Activated CD4-positive, alpha-beta T cell treated with anti-CD3 and anti-CD28 coated beads, Interleukin-2, amount 10 ng/mL, durations not matched to agents 24 days and 14 days (primary cell): ENCODE measurements around the gene COX4I1. TPM values are rescaled to one million over a fixed set of nuclear protein-coding genes. Genes with fewer than 3 reads are reported as not detected.

Experiments
- DNase-seq: peaks from one replicate; pipeline ENCODE4 v3.0.0; 2022
- H3K27ac Mint-ChIP-seq: one replicate; pipeline ENCODE4 v1.8.0; 2022; ENCODE audit warnings: mild to moderate bottlenecking, mixed read lengths
- H3K27me3 Mint-ChIP-seq: one replicate; pipeline ENCODE4 v1.8.0; 2022; ENCODE audit warnings: mixed read lengths
- H3K36me3 Mint-ChIP-seq: one replicate; pipeline ENCODE4 v1.8.0; 2022; ENCODE audit warnings: low read depth, mild to moderate bottlenecking, mixed read lengths
- H3K4me1 Mint-ChIP-seq: one replicate; pipeline ENCODE4 v1.8.0; 2021; ENCODE audit warnings: mixed read lengths
- H3K4me3 Mint-ChIP-seq: one replicate; pipeline ENCODE4 v1.8.0; 2022; ENCODE audit warnings: mild to moderate bottlenecking, moderate library complexity, mixed read lengths
- H3K9me3 Mint-ChIP-seq: one replicate; pipeline ENCODE4 v1.8.0; 2021; ENCODE audit warnings: mixed read lengths
- intact Hi-C: fragments of 100-400 bp; cut with micrococcal nuclease; formaldehyde crosslinking; loops from one replicate; pipeline ENCODE4 v1.15.1; 2023
- total RNA-seq: library from RNA; stranded (reverse); gene quantifications from 2 replicates; pipeline ENCODE4 v1.2.3, GENCODE V29; 2022

Gene COX4I1
- 555 and 569 TPM in 2 replicates for total RNA-seq

DNA sequence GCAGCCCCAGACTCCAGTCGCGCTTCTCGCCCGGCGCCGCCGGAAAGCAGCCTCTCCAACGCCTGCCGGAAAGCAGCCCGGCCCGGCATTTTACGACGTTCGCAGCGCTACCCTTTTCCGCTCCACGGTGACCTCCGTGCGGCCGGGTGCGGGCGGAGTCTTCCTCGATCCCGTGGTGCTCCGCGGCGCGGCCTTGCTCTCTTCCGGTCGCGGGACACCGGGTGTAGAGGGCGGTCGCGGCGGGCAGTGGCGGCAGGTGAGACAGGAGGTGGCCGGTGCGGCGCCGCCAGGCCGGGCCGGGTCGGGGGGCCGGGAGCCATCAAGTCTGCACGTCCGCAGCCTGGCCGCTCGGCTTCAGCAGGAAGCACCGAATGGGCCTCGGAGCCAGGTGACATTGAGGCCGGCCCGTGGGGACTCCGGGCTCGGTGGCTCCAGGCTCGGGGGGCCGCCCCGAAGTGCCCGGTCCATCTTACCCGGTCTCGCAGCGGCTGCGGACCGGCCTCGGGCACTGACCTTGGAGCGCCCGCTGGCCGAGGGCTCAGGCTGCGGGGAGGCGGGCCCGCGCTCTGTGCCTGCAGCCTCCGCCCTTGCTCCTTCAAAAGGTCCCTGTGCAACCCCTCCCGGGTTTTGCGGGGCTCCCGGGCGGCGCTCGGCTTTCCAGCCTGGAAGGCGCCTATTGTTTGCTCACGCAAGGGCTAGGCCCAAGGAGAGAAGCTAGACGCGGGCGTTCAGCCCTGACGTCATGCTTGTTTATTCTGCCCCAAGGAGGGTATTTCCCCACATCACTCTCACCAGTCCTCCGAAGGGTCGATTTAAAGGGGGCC is at the start of gene COX4I1, which contains the start of gene EMC8:
Gene COX4I1 (plus strand): TSS at position 199 of the 824 bp plus-strand sequence. CDS start 1,511 bp downstream, outside the sequence.
Gene EMC8 (minus strand): TSS at position 48 of the 824 bp plus-strand sequence. CDS start 249 bp downstream, outside the sequence.
- DNase-seq = peak; percentile 98
- H3K4me3 Mint-ChIP-seq = peak within 1 kb of the TSS; percentile 92
- H3K27ac Mint-ChIP-seq = peak within 1 kb of the TSS; percentile 97
- peaks cover 58% of the 10 kb centered on the region for H3K36me3 Mint-ChIP-seq
- peaks cover 46% of the 10 kb centered on the region for H3K4me1 Mint-ChIP-seq
- intact Hi-C loops = loop anchor here (2.0 kb wide), 2 partner anchors 111 to 245 kb away; partner anchors contain the start of gene GINS2
- no peaks in the 10 kb centered on the region for H3K9me3 Mint-ChIP-seq
- no peaks in the 10 kb centered on the region for H3K27me3 Mint-ChIP-seq

- Mint-ChIP-seq H3K27ac (no peak overlapping the region), H3K27me3 (peaks cover 37% of the 10 kb centered on the region), H3K4me1 (peaks cover 9% of the 10 kb centered on the region), H3K36me3 (no peaks in the 10 kb centered on the region), H3K4me3 (peak overlapping the region; percentile 79), H3K9me3 (no peaks in the 10 kb centered on the region)
- intact Hi-C loops = no loop called here
- no peak for DNase-seq
These were observed 49.7 kb upstream of the COX4I1 start for GRCh38 chr16:85749771-85750145.

- H3K36me3 Mint-ChIP-seq = no peaks in the 10 kb centered on the region
- no peak for DNase-seq
- intact Hi-C loops = no loop called here
- peak overlapping the region; percentile 79 for H3K4me3 Mint-ChIP-seq
- peaks cover 37% of the 10 kb centered on the region for H3K27me3 Mint-ChIP-seq
- no peak overlapping the region for H3K27ac Mint-ChIP-seq
- peaks cover 9% of the 10 kb centered on the region for H3K4me1 Mint-ChIP-seq
- no peaks in the 10 kb centered on the region for H3K9me3 Mint-ChIP-seq
These were observed 49.2 kb upstream of the COX4I1 start for GRCh38 chr16:85750146-85750826.

DNA sequence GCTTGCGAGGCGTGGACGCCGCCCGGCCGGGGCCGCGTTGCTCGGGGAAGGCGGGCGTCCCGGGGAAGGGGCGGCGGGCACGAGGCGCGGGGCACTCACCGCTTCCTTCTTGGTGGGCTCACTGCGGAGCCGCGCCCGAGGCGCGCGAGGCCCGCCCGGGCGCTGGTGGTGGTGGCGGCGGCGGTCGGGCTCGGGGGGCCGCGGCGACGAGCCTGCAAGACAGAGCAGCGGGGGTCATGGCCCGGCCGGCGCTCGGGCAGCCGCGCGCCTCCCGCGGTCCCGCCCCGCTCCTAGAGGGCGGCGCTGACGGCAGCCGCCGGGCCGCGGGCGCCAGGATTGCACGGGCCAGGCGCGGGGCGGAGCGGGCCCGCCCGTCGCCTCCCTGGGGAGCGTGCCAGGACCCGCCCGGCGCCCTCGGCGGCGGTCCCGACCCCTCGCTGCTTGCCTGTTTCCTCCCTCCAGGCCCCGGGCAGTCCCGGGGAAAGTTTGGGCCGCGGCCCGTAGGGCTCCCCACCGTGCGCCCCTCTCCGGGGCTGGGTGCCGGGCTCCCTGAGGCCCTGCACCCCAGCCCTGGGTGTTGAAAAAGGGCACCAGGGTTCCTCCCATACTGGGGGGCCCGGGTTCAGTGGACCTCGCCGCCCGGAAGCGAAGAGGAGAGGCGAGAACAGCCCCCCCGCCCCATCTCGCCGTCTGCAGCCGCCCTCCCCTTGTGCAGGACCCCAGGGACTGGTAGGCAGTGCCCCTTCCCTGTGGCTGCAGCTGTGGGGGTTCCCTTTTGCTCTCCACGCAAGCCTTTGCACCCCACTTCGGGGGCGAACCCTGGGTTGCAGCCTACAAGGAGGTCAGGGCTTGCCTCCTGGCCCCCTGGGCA is 48.4 kb upstream of the COX4I1 start, which contains the start of gene C16orf74:
Gene C16orf74 (minus strand): TSS at position 270 of the 871 bp plus-strand sequence. CDS start 15,879 bp downstream, outside the sequence.
- intact Hi-C loops = no loop called here
- H3K27me3 Mint-ChIP-seq = peaks cover 34% of the 10 kb centered on the region
- H3K36me3 Mint-ChIP-seq = no peaks in the 10 kb centered on the region
- H3K27ac Mint-ChIP-seq = no peak within 1 kb of the TSS
- peak; percentile 66 for DNase-seq
- H3K4me3 Mint-ChIP-seq = peak within 1 kb of the TSS; percentile 79
- H3K9me3 Mint-ChIP-seq = no peaks in the 10 kb centered on the region
- H3K4me1 Mint-ChIP-seq = peaks cover 9% of the 10 kb centered on the region

GRCh38 chr16:85751698-85752501 is 47.6 kb upstream of the COX4I1 start:
- Mint-ChIP-seq H3K4me3 (no peak overlapping the region), H3K27ac (no peak overlapping the region), H3K9me3 (no peaks in the 10 kb centered on the region), H3K27me3 (peaks cover 34% of the 10 kb centered on the region), H3K36me3 (no peaks in the 10 kb centered on the region), H3K4me1 (peaks cover 9% of the 10 kb centered on the region)
- no peak for DNase-seq
- intact Hi-C loops = no loop called here

GRCh38 chr16:85752511-85753420 is 46.7 kb upstream of the COX4I1 start:
- Mint-ChIP-seq H3K27ac (no peak overlapping the region), H3K36me3 (no peaks in the 10 kb centered on the region), H3K27me3 (peaks cover 32% of the 10 kb centered on the region), H3K4me1 (peaks cover 8% of the 10 kb centered on the region), H3K9me3 (no peaks in the 10 kb centered on the region), H3K4me3 (no peak overlapping the region)
- no peak for DNase-seq
- intact Hi-C loops = no loop called here

- Mint-ChIP-seq H3K27me3 (peaks cover 26% of the 10 kb centered on the region), H3K27ac (no peak overlapping the region), H3K9me3 (no peaks in the 10 kb centered on the region), H3K36me3 (no peaks in the 10 kb centered on the region), H3K4me1 (peaks cover 8% of the 10 kb centered on the region), H3K4me3 (no peak overlapping the region)
- intact Hi-C loops = no loop called here
- DNase-seq = no peak
These were observed 45.9 kb upstream of the COX4I1 start for GRCh38 chr16:85753559-85753958.

DNA sequence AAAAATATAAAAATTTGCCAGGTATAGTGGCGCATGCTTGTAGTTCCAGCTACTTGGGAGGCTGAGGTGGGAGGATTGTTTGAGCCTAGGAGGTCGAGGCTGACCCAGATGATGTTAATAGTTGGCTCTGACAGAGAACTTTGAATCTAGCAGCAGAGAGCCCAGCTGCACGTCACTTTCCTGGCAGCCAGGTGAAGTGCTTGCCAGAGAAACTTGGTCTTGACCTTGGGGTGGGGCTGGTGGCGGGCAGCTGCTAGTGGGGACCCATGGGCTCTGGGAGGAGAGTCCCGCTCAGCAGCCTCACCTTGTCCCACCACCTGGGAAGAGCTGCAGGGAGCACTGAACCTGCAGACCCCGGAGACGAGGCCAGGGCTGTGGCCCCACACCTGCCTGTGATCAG is 45.5 kb upstream of the COX4I1 start:
- H3K4me3 Mint-ChIP-seq = no peak overlapping the region
- intact Hi-C loops = no loop called here
- peaks cover 29% of the 10 kb centered on the region for H3K27me3 Mint-ChIP-seq
- DNase-seq = no peak
- H3K27ac Mint-ChIP-seq = no peak overlapping the region
- no peaks in the 10 kb centered on the region for H3K9me3 Mint-ChIP-seq
- peaks cover 11% of the 10 kb centered on the region for H3K4me1 Mint-ChIP-seq
- no peaks in the 10 kb centered on the region for H3K36me3 Mint-ChIP-seq

DNA sequence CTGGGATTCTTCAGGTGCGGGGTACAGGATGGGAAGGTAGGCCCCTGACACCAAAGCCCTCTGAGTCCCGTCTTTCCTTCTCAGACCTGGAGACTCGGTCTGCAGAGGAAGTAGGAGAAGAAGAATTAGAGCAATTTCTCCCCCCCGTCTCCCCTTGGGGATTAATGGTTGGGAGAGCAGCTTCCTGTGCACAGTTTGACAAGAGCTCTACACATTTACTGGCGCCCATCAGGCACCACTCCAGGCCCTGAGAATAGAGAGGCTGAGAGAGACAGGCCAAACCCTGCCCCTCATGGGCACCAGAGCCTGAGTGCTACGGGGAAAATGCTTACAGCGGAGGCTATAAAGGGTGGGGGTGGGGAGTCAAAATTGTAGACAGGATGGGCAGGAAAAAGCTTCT is 45.1 kb upstream of the COX4I1 start:
- H3K27me3 Mint-ChIP-seq = peaks cover 32% of the 10 kb centered on the region
- H3K9me3 Mint-ChIP-seq = no peaks in the 10 kb centered on the region
- H3K27ac Mint-ChIP-seq = no peak overlapping the region
- intact Hi-C loops = no loop called here
- peaks cover 14% of the 10 kb centered on the region for H3K4me1 Mint-ChIP-seq
- no peaks in the 10 kb centered on the region for H3K36me3 Mint-ChIP-seq
- no peak overlapping the region for H3K4me3 Mint-ChIP-seq
- DNase-seq = no peak

DNA sequence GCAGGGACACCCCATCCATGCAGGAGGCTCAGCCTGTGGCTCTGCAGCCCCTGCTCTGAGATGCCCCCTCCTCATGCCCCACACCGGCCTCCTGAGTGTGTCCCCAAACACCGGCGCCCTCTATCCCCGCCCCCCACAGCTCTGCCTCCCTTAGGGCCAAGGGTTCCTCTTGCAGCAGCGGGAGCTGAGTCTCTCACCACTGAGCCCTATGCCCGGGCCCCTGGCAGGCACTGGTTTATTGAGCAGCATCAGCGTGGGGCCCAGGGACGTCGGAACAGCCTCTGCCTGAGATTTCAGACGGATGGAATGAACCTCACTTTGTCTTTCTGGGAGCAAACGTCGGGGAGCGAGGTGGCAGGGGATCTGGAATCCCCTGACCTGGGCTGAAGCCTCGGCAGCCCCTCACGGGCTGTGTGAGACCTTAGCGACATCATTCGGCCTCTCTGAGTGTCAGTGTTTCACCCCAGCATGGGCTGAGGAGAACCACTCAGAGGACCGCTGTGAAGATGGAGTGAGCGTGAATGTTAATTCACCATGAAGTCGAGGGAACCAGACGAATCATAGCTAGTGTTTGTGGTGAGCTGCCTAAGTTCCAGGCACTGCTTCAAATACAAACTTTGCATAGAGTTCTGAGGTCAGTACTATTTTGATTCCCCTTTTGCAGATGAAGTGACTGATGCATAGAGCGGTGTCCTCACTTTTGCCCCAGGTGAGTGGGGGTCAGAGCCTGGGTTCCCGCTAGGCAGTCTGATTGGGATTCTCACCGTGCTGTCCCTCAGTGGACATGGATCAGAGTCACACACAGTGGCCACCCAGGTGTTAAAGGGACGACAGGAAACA is 43.3 kb upstream of the COX4I1 start:
- no peak for DNase-seq
- H3K36me3 Mint-ChIP-seq = no peaks in the 10 kb centered on the region
- H3K9me3 Mint-ChIP-seq = no peaks in the 10 kb centered on the region
- peaks cover 11% of the 10 kb centered on the region for H3K4me1 Mint-ChIP-seq
- peaks cover 35% of the 10 kb centered on the region for H3K27me3 Mint-ChIP-seq
- no peak overlapping the region for H3K4me3 Mint-ChIP-seq
- no peak overlapping the region for H3K27ac Mint-ChIP-seq
- intact Hi-C loops = no loop called here

- peaks cover 9% of the 10 kb centered on the region for H3K4me1 Mint-ChIP-seq
- H3K9me3 Mint-ChIP-seq = no peaks in the 10 kb centered on the region
- H3K36me3 Mint-ChIP-seq = no peaks in the 10 kb centered on the region
- no peak overlapping the region for H3K4me3 Mint-ChIP-seq
- H3K27me3 Mint-ChIP-seq = peaks cover 27% of the 10 kb centered on the region
- DNase-seq = no peak
- H3K27ac Mint-ChIP-seq = no peak overlapping the region
- intact Hi-C loops = no loop called here
These were observed 42.1 kb upstream of the COX4I1 start for GRCh38 chr16:85757341-85757822.
